ENCODE measurements around the gene SGCA. TPM values are rescaled to one million over a fixed set of nuclear protein-coding genes. Genes with fewer than 3 reads are reported as not detected.

Gene SGCA
- total RNA-seq, 4 donors from 2014 or later, result 58.1 to 145 (median 93.4) TPM

GRCh38 chr17:50166518-50167181, 845 bp downstream of the SGCA start:
- TF ChIP-seq CTCF (IDR thresholded peaks at IDR 0.05) (peak in 1 of 4 experiments; percentile 35), POLR2AphosphoS5 (IDR thresholded peaks at IDR 0.05) (no peak), POLR2A (IDR thresholded peaks at IDR 0.05) (no peak), EP300 (IDR thresholded peaks at IDR 0.05) (no peak)
- Histone ChIP-seq H3K4me1 (peaks cover 0 to 78% (median 26%) of the 10 kb centered on the region in 3 donors), H3K36me3 (peaks cover 0 to 19% of the 10 kb centered on the region in 2 donors), H3K9me3 (no peaks in the 10 kb centered on the region), H3K4me3 (peak overlapping the region; percentile 54 to 57), H3K27ac (peak overlapping the region; percentile 88 to 94 (median 90)), H3K27me3 (no peaks in the 10 kb centered on the region)
- 40 to 48% methylated on average over 4 to 7 of the region's 7 CpGs for WGBS, 2 donors (ENCODE audit: low coverage in 1 of 2)
- ATAC-seq, result no peak

GRCh38 chr17:50167371-50167770, 1.6 kb downstream of the SGCA start:
- Histone ChIP-seq H3K4me3 (peak overlapping the region in 1 of 2 donors; percentile 54), H3K4me1 (peaks cover 0 to 73% (median 23%) of the 10 kb centered on the region in 3 donors)
- TF ChIP-seq CTCF (IDR thresholded peaks at IDR 0.05) (no peak), EP300 (IDR thresholded peaks at IDR 0.05) (no peak), POLR2AphosphoS5 (IDR thresholded peaks at IDR 0.05) (no peak), POLR2A (IDR thresholded peaks at IDR 0.05) (no peak)

GRCh38 chr17:50168319-50168718, 2.5 kb downstream of the SGCA start:
- Histone ChIP-seq H3K4me3 (no peak overlapping the region), H3K36me3 (peaks cover 0 to 26% of the 10 kb centered on the region in 2 donors), H3K27ac (peak overlapping the region in 2 of 4 donors; percentile 55 to 90), H3K9me3 (no peaks in the 10 kb centered on the region), H3K4me1 (peaks cover 0 to 79% (median 27%) of the 10 kb centered on the region in 3 donors), H3K27me3 (no peaks in the 10 kb centered on the region)
- ATAC-seq, result no peak
- TF ChIP-seq POLR2AphosphoS5 (IDR thresholded peaks at IDR 0.05), result no peak
- no peak for TF ChIP-seq POLR2A (IDR thresholded peaks at IDR 0.05)
- TF ChIP-seq EP300 (IDR thresholded peaks at IDR 0.05), result no peak
- 60 to 93% methylated on average over 1 to 2 of the region's 13 CpGs for WGBS, 2 donors (ENCODE audit: low coverage in 1 of 2)

More at GRCh38 chr17:50167371-50167770, 1.6 kb downstream of the SGCA start:
- Histone ChIP-seq H3K27ac (peak overlapping the region in 2 of 4 donors; percentile 43 to 90), H3K9me3 (no peaks in the 10 kb centered on the region), H3K27me3 (no peaks in the 10 kb centered on the region), H3K36me3 (peaks cover 0 to 26% of the 10 kb centered on the region in 2 donors)
- 81% methylated on average over 5 of the region's 19 CpGs; no CpG with 5 or more reads in 1 of the 2 donors for WGBS, 2 donors (ENCODE audit: low coverage in 1 of 2)
- ATAC-seq, result no peak

GRCh38 chr17:50169121-50169764, 3.4 kb downstream of the SGCA start:
- Histone ChIP-seq H3K9me3 (no peaks in the 10 kb centered on the region), H3K27ac (peak overlapping the region in 3 of 4 donors; percentile 32 to 90 (median 55)), H3K27me3 (no peaks in the 10 kb centered on the region), H3K4me1 (peaks cover 0 to 79% (median 32%) of the 10 kb centered on the region in 3 donors), H3K4me3 (no peak overlapping the region), H3K36me3 (peaks cover 0 to 26% of the 10 kb centered on the region in 2 donors)
- 34% methylated on average over 12 of the region's 14 CpGs; no CpG with 5 or more reads in 1 of the 2 donors for WGBS, 2 donors (ENCODE audit: low coverage in 1 of 2)
- TF ChIP-seq POLR2A (IDR thresholded peaks at IDR 0.05), result no peak
- TF ChIP-seq EP300 (IDR thresholded peaks at IDR 0.05), result no peak
- TF ChIP-seq CTCF (IDR thresholded peaks at IDR 0.05), result peak in 3 of 4 experiments; percentile 82 to 91 (median 88)
- TF ChIP-seq POLR2AphosphoS5 (IDR thresholded peaks at IDR 0.05), result no peak
- peak; percentile 50 for ATAC-seq

GRCh38 chr17:50169881-50170459, 4.2 kb downstream of the SGCA start:
- WGBS, 2 donors (ENCODE audit: low coverage in 1 of 2), result 89% methylated on average over 3 of the region's 9 CpGs; no CpG with 5 or more reads in 1 of the 2 donors
- H3K27ac ChIP-seq, result peak overlapping the region in 3 of 4 donors; percentile 31 to 90 (median 55)
- TF ChIP-seq CTCF (IDR thresholded peaks at IDR 0.05), result no peak
- no peaks in the 10 kb centered on the region for H3K27me3 ChIP-seq
- H3K4me3 ChIP-seq, result no peak overlapping the region
- peaks cover 0 to 79% (median 31%) of the 10 kb centered on the region in 3 donors for H3K4me1 ChIP-seq
- H3K36me3 ChIP-seq, result peaks cover 0 to 27% of the 10 kb centered on the region in 2 donors
- ATAC-seq, result no peak
- H3K9me3 ChIP-seq, result no peaks in the 10 kb centered on the region
